ENCODE data around the gene INTS14. TPM values are rescaled to one million over a fixed set of nuclear protein-coding genes. Genes with fewer than 3 reads are reported as not detected.
"Not testable (repeated sequence)": the region's sequence is repeated elsewhere in the genome, so short reads cannot be mapped to it uniquely, and the experiment has no call there.

The INTS14 gene
- total and polyA plus RNA-seq, 2 of the 8 experiments (the other 6 are each of a cell fraction or from before 2014, with no cell fraction given) = 33.1 to 33.7 TPM

DNA sequence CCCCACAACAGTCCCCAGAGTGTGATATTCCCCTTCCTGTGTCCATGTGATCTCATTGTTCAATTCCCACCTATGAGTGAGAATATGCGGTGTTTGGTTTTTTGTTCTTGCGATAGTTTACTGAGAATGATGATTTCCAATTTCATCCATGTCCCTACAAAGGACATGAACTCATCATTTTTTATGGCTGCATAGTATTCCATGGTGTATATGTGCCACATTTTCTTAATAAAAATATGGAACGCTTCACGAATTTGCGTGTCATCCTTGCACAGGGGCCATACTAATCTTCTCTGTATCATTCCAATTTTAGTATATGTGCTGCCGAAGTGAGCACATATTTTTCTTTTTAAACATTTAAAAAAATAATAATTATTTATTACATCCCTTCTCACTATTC lies 58.1 kb downstream of the INTS14 start:
- H4K8ac ChIP-seq (ENCODE audit: extremely low read depth, insufficient read depth, low read length); DNase-seq (ENCODE audit: low read depth in 1 of 2, low spot score in 2 of 2); FAIRE-seq; H3K27ac ChIP-seq (ENCODE audit: low read depth, low read length); H2AK5ac ChIP-seq (ENCODE audit: low read depth, low read length); H4K91ac ChIP-seq (replicated peaks; ENCODE audit: insufficient read length, low read length); H3K9ac ChIP-seq (replicated peaks in 1 of 4; ENCODE audit: extremely low read depth in 1 of 4, low read depth in 3 of 4, low read length in 3 of 4); H2BK120ac ChIP-seq (replicated peaks; ENCODE audit: low read depth, low read length); H3K14ac ChIP-seq (ENCODE audit: insufficient read length); H2AFZ ChIP-seq (ENCODE audit: low read length); H3K27me3 ChIP-seq (replicated peaks in 1 of 4; ENCODE audit: control insufficient read depth in 3 of 4, extremely low read depth in 1 of 4, insufficient read depth in 3 of 4, low read length in 3 of 4); H3K79me1 ChIP-seq (ENCODE audit: low read depth, low read length); H2BK12ac ChIP-seq (ENCODE audit: low read depth, low read length); H2BK5ac ChIP-seq (ENCODE audit: low read depth, low read length); H2BK15ac ChIP-seq (ENCODE audit: low read length); H3K9me3 ChIP-seq (ENCODE audit: insufficient read depth in 2 of 2, low read depth in 1 of 2, low read length in 1 of 2); CTCF ChIA-PET (ENCODE audit: partially characterized antibody); H3K4ac ChIP-seq (replicated peaks; ENCODE audit: insufficient read length, low read depth, low read length); H2BK20ac ChIP-seq (ENCODE audit: low read length); H3K18ac ChIP-seq (ENCODE audit: extremely low read depth, low read length); H3K4me1 ChIP-seq (replicated peaks in 1 of 4; ENCODE audit: control insufficient read depth in 3 of 4, insufficient read depth in 4 of 4, low read length in 3 of 4); H3K56ac ChIP-seq (replicated peaks; ENCODE audit: insufficient read length, low read depth, low read length); H3K4me3 ChIP-seq (ENCODE audit: extremely low read depth in 1 of 4, insufficient read depth in 2 of 4, low read depth in 3 of 4, low read length in 4 of 4); H4K5ac ChIP-seq (ENCODE audit: insufficient read length, low read depth, low read length); H3K23me2 ChIP-seq (ENCODE audit: low read depth, low read length); H3K4me2 ChIP-seq (ENCODE audit: insufficient read depth in 1 of 2, low read depth in 2 of 2, low read length in 2 of 2); H3K23ac ChIP-seq (ENCODE audit: insufficient read length): not testable (repeated sequence)
- Histone ChIP-seq H4K20me1 (replicated peaks in 1 of 2; ENCODE audit: control insufficient read depth in 1 of 2, insufficient read depth in 2 of 2, low read length in 2 of 2) (peaks cover 14 to 17% of the 10 kb centered on the region in 2 experiments), H3K79me2 (ENCODE audit: control insufficient read depth in 1 of 2, insufficient read depth in 2 of 2, low read length in 2 of 2) (peaks cover 6 to 46% of the 10 kb centered on the region in 2 experiments; a peak in 3 of 4 replicates), H3K36me3 (ENCODE audit: control insufficient read depth in 2 of 4, insufficient read depth in 4 of 4, low read length in 3 of 4) (peaks cover 10 to 33% (median 21%) of the 10 kb centered on the region in 4 experiments)
- WGBS, 2 experiments (ENCODE audit: extremely low coverage in 1 of 2, insufficient coverage in 1 of 2, insufficient read length in 1 of 2, insufficient replicate concordance in 2 of 2, low coverage in 1 of 2, low lambda C conversion rate in 2 of 2, missing lambda C conversion rate in 1 of 2) = 95% methylated on average over 4 of the region's 6 CpGs; no CpG with 5 or more reads in 1 of the 2 experiments
- POLR2A ChIA-PET (ENCODE audit: partially characterized antibody) = interaction anchor here (1.8 kb wide), 1 partner anchor 22 kb away, joined by 4 read pairs; no protein-coding TSS in a partner anchor
